A673 (cell line): Measurements from ENCODE around the gene ARHGEF7. TPM values are rescaled to one million over a fixed set of nuclear protein-coding genes. Genes with fewer than 3 reads are reported as not detected.

Experiments
- BruUV-seq: library from RNA; stranded (reverse); fragments of 400-500 nt; replicated peaks from 2 replicates; lab custom pipeline; 2021; lab: Mats Ljungman, UMichigan
- CTCF ChIA-PET: fragments of 300-600 bp; sonication (Branson Sonifier 250); formaldehyde crosslinking; loops from one replicate; lab custom pipeline; 2022; ENCODE audit warnings: antibody characterized with exemption; lab: Charles Lee
- POLR2A ChIA-PET: fragments of 300-600 bp; sonication (Branson Sonifier 250); formaldehyde crosslinking; loops from one replicate; lab custom pipeline; 2022; ENCODE audit warnings: antibody characterized with exemption; ENCODE audit not compliant: low non-redundant PET; lab: Charles Lee
- DNase-seq: peaks from one replicate; pipeline ENCODE4 v3.0.0-alpha.2; 2015; ENCODE audit warnings: low spot score
- H3K27ac ChIP-seq: fragments of 200-600 bp; sonication (generic); 2 replicates; pipeline ENCODE4 v1.5.1; 2016; ENCODE audit warnings: mixed run types, low read depth, mild to moderate bottlenecking, mixed read lengths, antibody characterized with exemption, low read length; ENCODE audit not compliant: poor library complexity, severe bottlenecking
- H3K27me3 ChIP-seq: fragments of 200-600 bp; sonication (generic); replicated peaks from 2 replicates; pipeline ENCODE4 v1.6.1; 2017; ENCODE audit warnings: mixed run types, low read depth, mild to moderate bottlenecking, mixed read lengths, antibody characterized with exemption, low read length; ENCODE audit not compliant: insufficient read depth, poor library complexity
- H3K36me3 ChIP-seq: fragments of 200-600 bp; sonication (generic); 2 replicates; pipeline ENCODE4 v1.6.1; 2016; ENCODE audit warnings: mixed run types, mild to moderate bottlenecking, mixed read lengths, antibody characterized with exemption, low read length; ENCODE audit not compliant: insufficient read depth, poor library complexity, severe bottlenecking
- H3K4me1 ChIP-seq: fragments of 200-600 bp; sonication (generic); 2 replicates; pipeline ENCODE4 v1.6.1; 2017; ENCODE audit warnings: mixed run types, mild to moderate bottlenecking, mixed read lengths, antibody characterized with exemption, low read length; ENCODE audit not compliant: insufficient read depth, poor library complexity, severe bottlenecking
- H3K4me3 ChIP-seq: fragments of 200-600 bp; sonication (generic); 2 replicates; pipeline ENCODE4 v1.5.1; 2016; ENCODE audit warnings: low read depth, mixed run types, mild to moderate bottlenecking, mixed read lengths, low read length; ENCODE audit not compliant: poor library complexity, severe bottlenecking
- H3K9me3 ChIP-seq: fragments of 200-600 bp; sonication (generic); 2 replicates; pipeline ENCODE4 v1.6.1; 2016; ENCODE audit warnings: mixed run types, low read depth, mild to moderate bottlenecking, mixed read lengths, antibody characterized with exemption, low read length; ENCODE audit not compliant: poor library complexity, severe bottlenecking
- EZH2 ChIP-seq: fragments of 200-600 bp; sonication (generic); IDR thresholded peaks from 2 replicates; pipeline ENCODE4 v1.6.1; 2017; ENCODE audit warnings: borderline replicate concordance, low read depth, mild to moderate bottlenecking, mixed read lengths, antibody characterized with exemption, low read length; ENCODE audit not compliant: poor library complexity, severe bottlenecking
- intact Hi-C: fragments of 100-400 bp; cut with micrococcal nuclease; formaldehyde crosslinking; loops from one replicate; pipeline ENCODE4 v1.10.0; 2022; ENCODE audit not compliant: unreplicated experiment
- total RNA-seq: library from RNA; stranded (reverse); gene quantifications from 2 replicates; pipeline ENCODE4 v1.2.3, GENCODE V29; 2021
- TF ChIP-seq, protein P1 (sequence below): fragments of 300-800, 200-600 bp; sonication (generic); conservative IDR thresholded peaks from 2 replicates; pipeline ENCODE4 v1.5.1; 2017; ENCODE audit warnings: low read depth, mild to moderate bottlenecking, antibody characterized with exemption, low read length, moderate library complexity, mixed read lengths

Gene ARHGEF7
- total RNA-seq, 1 experiment from 2014 or later, result 39.9 TPM

DNA sequence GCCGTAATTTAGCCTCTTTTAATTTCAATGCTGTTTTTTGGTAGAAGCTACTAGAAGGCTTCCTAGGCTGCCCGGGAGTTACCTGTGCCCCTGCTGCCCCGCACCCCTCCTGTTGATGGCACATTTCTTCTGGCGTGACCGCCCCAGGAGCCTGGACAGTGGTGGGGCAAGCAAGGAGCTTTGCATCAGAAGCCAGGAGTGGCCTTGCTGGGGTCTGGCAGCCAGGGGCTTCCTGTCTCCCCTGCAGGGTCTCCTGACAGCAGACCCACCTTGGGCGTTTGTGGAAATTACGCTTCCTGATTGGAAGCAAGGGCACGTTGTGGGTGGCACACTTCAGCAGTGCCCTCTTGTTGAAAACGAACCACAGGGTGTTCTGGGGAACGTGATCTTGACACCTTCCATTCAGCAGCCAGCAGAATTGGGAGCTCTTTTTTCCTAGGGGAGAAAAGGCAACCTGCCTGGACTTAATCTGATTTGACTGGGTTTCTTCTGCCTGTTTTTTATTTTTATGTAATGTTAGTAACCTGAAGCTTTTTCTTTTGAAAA is 115.3 kb downstream of the ARHGEF7 start:
- TF ChIP-seq, protein P1, sequence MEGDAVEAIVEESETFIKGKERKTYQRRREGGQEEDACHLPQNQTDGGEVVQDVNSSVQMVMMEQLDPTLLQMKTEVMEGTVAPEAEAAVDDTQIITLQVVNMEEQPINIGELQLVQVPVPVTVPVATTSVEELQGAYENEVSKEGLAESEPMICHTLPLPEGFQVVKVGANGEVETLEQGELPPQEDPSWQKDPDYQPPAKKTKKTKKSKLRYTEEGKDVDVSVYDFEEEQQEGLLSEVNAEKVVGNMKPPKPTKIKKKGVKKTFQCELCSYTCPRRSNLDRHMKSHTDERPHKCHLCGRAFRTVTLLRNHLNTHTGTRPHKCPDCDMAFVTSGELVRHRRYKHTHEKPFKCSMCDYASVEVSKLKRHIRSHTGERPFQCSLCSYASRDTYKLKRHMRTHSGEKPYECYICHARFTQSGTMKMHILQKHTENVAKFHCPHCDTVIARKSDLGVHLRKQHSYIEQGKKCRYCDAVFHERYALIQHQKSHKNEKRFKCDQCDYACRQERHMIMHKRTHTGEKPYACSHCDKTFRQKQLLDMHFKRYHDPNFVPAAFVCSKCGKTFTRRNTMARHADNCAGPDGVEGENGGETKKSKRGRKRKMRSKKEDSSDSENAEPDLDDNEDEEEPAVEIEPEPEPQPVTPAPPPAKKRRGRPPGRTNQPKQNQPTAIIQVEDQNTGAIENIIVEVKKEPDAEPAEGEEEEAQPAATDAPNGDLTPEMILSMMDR, result no peak
- no peak for TF ChIP-seq EZH2
- ChIA-PET POLR2A (no interaction called here), CTCF (no interaction called here)
- Histone ChIP-seq H3K36me3 (no peaks in the 10 kb centered on the region), H3K27me3 (no peaks in the 10 kb centered on the region), H3K9me3 (no peaks in the 10 kb centered on the region), H3K4me1 (no peaks in the 10 kb centered on the region), H3K4me3 (no peak overlapping the region), H3K27ac (no peak overlapping the region)
- DNase-seq, result no peak
- intact Hi-C loops, result no loop called here
- BruUV-seq, result no TSS peak

DNA sequence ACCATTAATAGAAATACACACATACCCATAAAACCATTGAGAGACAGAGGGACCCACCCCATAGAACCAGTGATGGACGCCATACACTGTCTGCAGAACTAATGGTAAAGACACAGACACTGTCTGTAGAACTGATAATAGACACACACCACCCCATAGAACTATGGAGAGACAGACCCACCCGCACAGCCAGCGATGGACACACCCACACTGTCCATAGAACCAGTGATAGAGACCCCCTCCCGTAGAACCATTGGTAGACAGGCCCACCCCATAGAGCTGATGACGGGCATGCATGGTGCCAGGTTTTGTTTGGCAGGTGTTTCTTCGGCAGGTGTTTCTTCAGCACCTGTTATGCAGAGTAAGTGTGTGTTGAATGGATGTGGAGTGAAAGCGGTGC is 117.1 kb downstream of the ARHGEF7 start:
- TF ChIP-seq, protein P1, result no peak
- no peak for TF ChIP-seq EZH2
- Histone ChIP-seq H3K27me3 (no peaks in the 10 kb centered on the region), H3K27ac (no peak overlapping the region), H3K9me3 (no peaks in the 10 kb centered on the region), H3K4me1 (no peaks in the 10 kb centered on the region), H3K36me3 (no peaks in the 10 kb centered on the region), H3K4me3 (no peak overlapping the region)
- no TSS peak for BruUV-seq
- POLR2A ChIA-PET, result no interaction called here
- CTCF ChIA-PET, result no interaction called here
- intact Hi-C loops, result no loop called here
- DNase-seq, result no peak

DNA sequence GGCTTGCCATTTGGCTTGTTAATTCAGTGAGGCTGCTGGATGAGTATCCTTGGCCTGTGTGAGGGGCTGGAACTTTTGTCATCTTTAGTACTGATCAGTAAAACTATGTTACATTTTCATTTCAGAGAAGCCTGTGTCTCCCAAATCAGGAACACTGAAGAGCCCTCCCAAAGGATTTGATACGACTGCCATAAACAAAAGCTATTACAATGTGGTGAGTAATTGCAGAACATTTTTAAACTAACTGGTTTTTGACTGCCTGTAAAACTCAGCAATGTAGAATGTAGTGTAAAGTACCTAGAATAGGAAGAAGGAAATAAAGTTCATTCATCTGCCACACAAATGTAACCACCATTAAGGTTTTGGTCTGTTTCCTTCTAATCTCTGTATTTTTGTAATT is 118.0 kb downstream of the ARHGEF7 start:
- no peaks in the 10 kb centered on the region for H3K36me3 ChIP-seq
- BruUV-seq, result no TSS peak
- CTCF ChIA-PET, result no interaction called here

More for the DNA sequence above, 118.0 kb downstream of the ARHGEF7 start:
- no peak for DNase-seq
- TF ChIP-seq, protein P1, result no peak
- no peak for TF ChIP-seq EZH2
- Histone ChIP-seq H3K27ac (no peak overlapping the region), H3K27me3 (no peaks in the 10 kb centered on the region), H3K4me3 (no peak overlapping the region), H3K4me1 (no peaks in the 10 kb centered on the region), H3K9me3 (no peaks in the 10 kb centered on the region)
- intact Hi-C loops, result no loop called here
- POLR2A ChIA-PET, result no interaction called here
